A549 (cell line): ENCODE results near the gene SLC6A17. TPM values are rescaled to one million over a fixed set of nuclear protein-coding genes. Genes with fewer than 3 reads are reported as not detected.

Source experiments
- ATAC-seq, 2 experiments: fragments of 200-7000 bp in 1 of 2; fragments of >200 bp in 1 of 2; cut with Nextera tagmentation in 1 of 2; cut with Tn5 transposase in 1 of 2; 3 replicates each; pipeline versions ENCODE4 v1.8.0 to v1.9.1; 2018 to 2020; ENCODE audit warnings: mild to moderate bottlenecking in 1 of 2, moderate library complexity in 1 of 2
- CTCF ChIA-PET: fragments of 300-600 bp; sonication (Branson Sonifier 250); formaldehyde crosslinking; extraction: SDS; loops from one replicate; lab custom pipeline; 2021; ENCODE audit warnings: antibody characterized with exemption, inconsistent platforms; lab: Yijun Ruan, JAX
- POLR2A ChIA-PET: fragments of 350-600 bp; formaldehyde crosslinking; extraction: SDS; loops from one replicate; lab custom pipeline; 2021; ENCODE audit warnings: antibody characterized with exemption, inconsistent platforms; lab: Yijun Ruan, JAX
- DNase-seq, 2 experiments: peaks; one replicate each; pipeline versions ENCODE4 v3.0.0 to v3.0.0-alpha.2; 2011 to 2016; ENCODE audit warnings: low read depth in 1 of 2, low spot score in 1 of 2
- FAIRE-seq: peaks from 2 replicates; lab custom pipeline; 2011; peaks lifted over from hg19 to GRCh38; lab: Jason Lieb, UNC
- H3K27ac ChIP-seq, 2 experiments: fragments of >200 bp; sonication (Bioruptor Twin); formaldehyde crosslinking; 3 replicates each; pipeline ENCODE4 v1.5.1; 2016 to 2017
- H3K4me1 ChIP-seq: fragments of >200 bp; sonication (Bioruptor Twin); formaldehyde crosslinking; 3 replicates; pipeline ENCODE4 v1.6.1; 2016
- H3K4me2 ChIP-seq: fragments of >200 bp; sonication (Bioruptor Twin); formaldehyde crosslinking; 3 replicates; pipeline ENCODE4 v1.6.1; 2016
- H3K4me3 ChIP-seq: fragments of >200 bp; sonication (Bioruptor Twin); formaldehyde crosslinking; 3 replicates; pipeline ENCODE4 v1.5.1; 2016
- H3K9me3 ChIP-seq: fragments of >200 bp; sonication (Bioruptor Twin); formaldehyde crosslinking; 3 replicates; pipeline ENCODE4 v1.6.1; 2016
- CBX8 ChIP-seq: fragments of 200-600 bp; sonication (generic); IDR thresholded peaks from 2 replicates; pipeline ENCODE4 v1.6.1; 2016
- CHD2 ChIP-seq: fragments of 150-350 bp; IDR thresholded peaks from 2 replicates; pipeline ENCODE4 v1.6.1; 2014; ENCODE audit warnings: low read length; ENCODE audit not compliant: partially characterized antibody
- EHF ChIP-seq: fragments of 250-450 bp; sonication (Bioruptor Pico); IDR thresholded peaks from 2 replicates; pipeline ENCODE4 v1.5.0; 2020; ENCODE audit warnings: mild to moderate bottlenecking
- EP300 ChIP-seq, 2 experiments: fragments of >200 bp; sonication (Bioruptor Twin); formaldehyde crosslinking; IDR thresholded peaks; 2 replicates in 1 of 2; 3 replicates in 1 of 2; pipeline ENCODE4 v1.6.1; 2016 to 2017
- FOSL2 ChIP-seq, 2 experiments: fragments of 450-650 bp in 1 of 2; fragments of >200 bp in 1 of 2; sonication (Bioruptor Twin) in 1 of 2; formaldehyde crosslinking; IDR thresholded peaks; 2 replicates each; pipeline versions ENCODE4 v1.5.0 to v1.6.1; 2016 to 2020; ENCODE audit warnings: mild to moderate bottlenecking in 1 of 2, moderate library complexity in 1 of 2
- GATA3 ChIP-seq: IDR thresholded peaks from 2 replicates; pipeline ENCODE4 v1.6.1; 2012; ENCODE audit warnings: borderline replicate concordance
- HOXA7 ChIP-seq: fragments of 250-450 bp; sonication (Bioruptor Pico); IDR thresholded peaks from 2 replicates; pipeline ENCODE4 v1.5.0; 2020; ENCODE audit warnings: mild to moderate bottlenecking, moderate library complexity
- HOXB5 ChIP-seq: fragments of 250-450 bp; sonication (Bioruptor Pico); IDR thresholded peaks from 2 replicates; pipeline ENCODE4 v1.5.0; 2020; ENCODE audit warnings: mild to moderate bottlenecking, moderate library complexity
- JUN ChIP-seq, 2 experiments: fragments of >200 bp; sonication (Bioruptor Twin); formaldehyde crosslinking; IDR thresholded peaks; 2 replicates in 1 of 2; 3 replicates in 1 of 2; pipeline ENCODE4 v1.6.1; 2016 to 2017
- KDM5A ChIP-seq: fragments of 200-600 bp; sonication (generic); IDR thresholded peaks from 2 replicates; pipeline ENCODE4 v1.6.1; 2016; ENCODE audit warnings: antibody characterized with exemption, mild to moderate bottlenecking
- MAFK ChIP-seq: fragments of 450-650 bp; IDR thresholded peaks from 2 replicates; pipeline ENCODE4 v1.6.1; 2014; ENCODE audit not compliant: partially characterized antibody
- MAZ ChIP-seq: fragments of 150-350 bp; IDR thresholded peaks from 2 replicates; pipeline ENCODE4 v1.6.1; 2014; ENCODE audit warnings: antibody characterized with exemption, low read depth, low read length, borderline replicate concordance
- MYC ChIP-seq: IDR thresholded peaks from 2 replicates; pipeline ENCODE4 v1.6.1; 2012; ENCODE audit warnings: mild to moderate bottlenecking, inconsistent platforms, low read length, improper control_type of control experiment, borderline replicate concordance
- POLR2A ChIP-seq: IDR thresholded peaks from 2 replicates; pipeline ENCODE4 v1.6.1; 2012; ENCODE audit warnings: mild to moderate bottlenecking, low read length
- RAD21 ChIP-seq, 2 experiments: fragments of >200 bp in 1 of 2; sonication (Bioruptor Twin) in 1 of 2; formaldehyde crosslinking in 1 of 2; IDR thresholded peaks in 1 of 2; conservative IDR thresholded peaks in 1 of 2; 2 replicates in 1 of 2; 3 replicates in 1 of 2; pipeline ENCODE4 v1.6.1; 2012 to 2018; ENCODE audit warnings: inconsistent platforms in 1 of 2
- RARB ChIP-seq: fragments of 250-450 bp; sonication (Bioruptor Pico); IDR thresholded peaks from 2 replicates; pipeline ENCODE4 v1.8.0; 2021; ENCODE audit warnings: mild to moderate bottlenecking, moderate library complexity
- SMC3 ChIP-seq: fragments of >200 bp; sonication (Bioruptor Twin); formaldehyde crosslinking; IDR thresholded peaks from 3 replicates; pipeline ENCODE4 v1.6.1; 2018; ENCODE audit warnings: inconsistent platforms
- TP53 ChIP-seq: fragments of 250-450 bp; sonication (Bioruptor Pico); IDR thresholded peaks from 2 replicates; pipeline ENCODE4 v1.5.0; 2021; ENCODE audit warnings: mild to moderate bottlenecking, moderate library complexity
- ZC3H11A ChIP-seq: fragments of 450-650 bp; IDR thresholded peaks from 2 replicates; pipeline ENCODE4 v1.6.1; 2014; ENCODE audit warnings: antibody characterized with exemption, mild to moderate bottlenecking
- ZNF302 ChIP-seq: fragments of 250-450 bp; sonication (Bioruptor Pico); IDR thresholded peaks from 2 replicates; pipeline ENCODE4 v1.9.0; 2021; ENCODE audit warnings: inconsistent platforms, mild to moderate bottlenecking, moderate library complexity
- WGBS: methylation state at CpG from one replicate; pipeline ENCODE4 v1.1.6; 2017; ENCODE audit errors: missing lambda C conversion rate; 5-methylcytosine and 5-hydroxymethylcytosine counted together
- polyA plus RNA-seq, 4 experiments: library from polyadenylated mRNA; depleted of rRNA in 3 of 4; stranded (reverse); fragments of >200 nt; fragmentation: RNase III in 1 of 4; extraction: RNeasy Plus Mini Kit Qiagen cat#74134 plus additional on column Dnase treatment in 1 of 4; gene quantifications; 2 replicates in 3 of 4; 3 replicates in 1 of 4; pipeline ENCODE4 v1.2.3, GENCODE V29; 2011 to 2017
- TF ChIP-seq, protein P1 (sequence below): fragments of >200 bp; sonication (Bioruptor Twin); formaldehyde crosslinking; IDR thresholded peaks from 3 replicates; pipeline ENCODE4 v1.5.1; 2016
- TF ChIP-seq, protein P2 (sequence below): fragments of 250-450 bp; sonication (Bioruptor Pico); IDR thresholded peaks from 2 replicates; pipeline ENCODE4 v1.5.0; 2020; ENCODE audit warnings: low read depth, mild to moderate bottlenecking, moderate library complexity
- TF ChIP-seq, protein P3 (sequence below): IDR thresholded peaks from 2 replicates; pipeline ENCODE4 v1.6.1; 2012; ENCODE audit warnings: low read depth, borderline replicate concordance
- TF ChIP-seq, protein P4 (sequence below): IDR thresholded peaks from 2 replicates; pipeline ENCODE4 v1.6.1; 2012

The SLC6A17 gene
- polyA plus RNA-seq, 2 of the 4 experiments (the other 2 are of a cell fraction): 0.56 to 2.2 TPM

DNA sequence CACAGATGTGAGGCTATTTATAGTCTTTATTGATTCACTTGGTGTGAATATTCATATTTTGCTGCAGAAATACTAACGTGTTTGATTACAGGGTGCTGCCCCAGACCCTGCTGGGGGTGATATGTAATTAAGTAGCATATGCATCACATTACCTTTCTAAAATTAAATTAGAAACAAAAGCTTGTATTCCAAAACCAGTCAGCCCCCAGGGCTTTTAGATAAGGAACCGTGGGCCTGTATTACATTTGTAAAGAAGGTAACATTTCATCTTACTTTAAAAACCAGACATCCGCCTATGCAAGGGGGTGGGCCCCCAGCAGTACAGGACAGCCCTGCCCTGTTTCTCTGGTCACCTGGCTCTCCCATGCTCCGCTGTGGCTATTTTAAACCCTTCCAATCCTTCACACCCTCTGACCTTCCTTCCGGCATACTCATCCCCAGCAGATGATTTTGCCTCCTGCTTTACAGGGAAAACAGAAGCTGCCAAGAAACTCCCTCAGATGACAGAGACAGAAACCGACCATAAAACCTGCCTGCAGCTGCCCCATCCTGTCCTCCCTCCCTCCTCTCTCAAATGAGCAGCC, 37.8 kb downstream of the SLC6A17 start (continued):
- no peak for TF ChIP-seq MYC
- no peak for TF ChIP-seq ZNF302 (CRISPR knock-in tag)
- no peak for TF ChIP-seq MAZ
- no peak for TF ChIP-seq KDM5A
- TF ChIP-seq TP53: no peak

DNA sequence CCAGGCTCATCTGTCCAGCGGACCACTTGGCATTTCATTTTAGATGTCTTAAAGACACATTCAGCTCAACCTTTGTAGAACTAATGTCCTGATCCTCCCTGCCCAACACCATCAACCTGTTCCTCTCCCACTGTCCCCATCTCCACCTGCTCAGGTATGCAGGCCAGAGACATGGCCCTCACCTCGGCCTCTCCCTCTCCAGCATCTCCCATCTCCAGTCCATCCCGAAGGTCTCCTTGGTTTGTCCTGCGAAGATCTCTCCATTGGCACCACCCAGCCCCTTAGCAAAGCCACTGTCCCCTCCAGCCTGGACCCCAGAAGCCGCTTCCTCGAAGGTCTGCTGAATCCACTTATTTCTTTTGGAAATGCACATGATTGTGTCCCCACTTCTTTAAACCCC, 38.9 kb downstream of the SLC6A17 start:
- ATAC-seq (no peak), FAIRE-seq (no peak), DNase-seq (no peak)
- TF ChIP-seq EP300 (IDR thresholded peaks at IDR 0.05) (no peak), POLR2A (no peak), JUN (IDR thresholded peaks at IDR 0.05) (no peak), RARB (no peak), EHF (CRISPR knock-in tag) (no peak)
- TF ChIP-seq, protein P1, sequence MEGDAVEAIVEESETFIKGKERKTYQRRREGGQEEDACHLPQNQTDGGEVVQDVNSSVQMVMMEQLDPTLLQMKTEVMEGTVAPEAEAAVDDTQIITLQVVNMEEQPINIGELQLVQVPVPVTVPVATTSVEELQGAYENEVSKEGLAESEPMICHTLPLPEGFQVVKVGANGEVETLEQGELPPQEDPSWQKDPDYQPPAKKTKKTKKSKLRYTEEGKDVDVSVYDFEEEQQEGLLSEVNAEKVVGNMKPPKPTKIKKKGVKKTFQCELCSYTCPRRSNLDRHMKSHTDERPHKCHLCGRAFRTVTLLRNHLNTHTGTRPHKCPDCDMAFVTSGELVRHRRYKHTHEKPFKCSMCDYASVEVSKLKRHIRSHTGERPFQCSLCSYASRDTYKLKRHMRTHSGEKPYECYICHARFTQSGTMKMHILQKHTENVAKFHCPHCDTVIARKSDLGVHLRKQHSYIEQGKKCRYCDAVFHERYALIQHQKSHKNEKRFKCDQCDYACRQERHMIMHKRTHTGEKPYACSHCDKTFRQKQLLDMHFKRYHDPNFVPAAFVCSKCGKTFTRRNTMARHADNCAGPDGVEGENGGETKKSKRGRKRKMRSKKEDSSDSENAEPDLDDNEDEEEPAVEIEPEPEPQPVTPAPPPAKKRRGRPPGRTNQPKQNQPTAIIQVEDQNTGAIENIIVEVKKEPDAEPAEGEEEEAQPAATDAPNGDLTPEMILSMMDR: no peak
- TF ChIP-seq, protein P2, sequence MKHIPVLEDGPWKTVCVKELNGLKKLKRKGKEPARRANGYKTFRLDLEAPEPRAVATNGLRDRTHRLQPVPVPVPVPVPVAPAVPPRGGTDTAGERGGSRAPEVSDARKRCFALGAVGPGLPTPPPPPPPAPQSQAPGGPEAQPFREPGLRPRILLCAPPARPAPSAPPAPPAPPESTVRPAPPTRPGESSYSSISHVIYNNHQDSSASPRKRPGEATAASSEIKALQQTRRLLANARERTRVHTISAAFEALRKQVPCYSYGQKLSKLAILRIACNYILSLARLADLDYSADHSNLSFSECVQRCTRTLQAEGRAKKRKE: no peak
- Histone ChIP-seq H3K27ac (no peak overlapping the region), H3K4me3 (no peak overlapping the region), H3K9me3 (no peaks in the 10 kb centered on the region), H3K4me2 (no peak overlapping the region), H3K4me1 (no peaks in the 10 kb centered on the region)
- ChIA-PET POLR2A (no interaction called here), CTCF (interaction anchor here (1.1 to 1.5 kb wide), 4 partner anchors 8 to 123 kb away, joined by 3 to 7 read pairs (median 4); no protein-coding TSS in a partner anchor)
- 78% methylated on average over 6 of the region's 6 CpGs for WGBS

DNA sequence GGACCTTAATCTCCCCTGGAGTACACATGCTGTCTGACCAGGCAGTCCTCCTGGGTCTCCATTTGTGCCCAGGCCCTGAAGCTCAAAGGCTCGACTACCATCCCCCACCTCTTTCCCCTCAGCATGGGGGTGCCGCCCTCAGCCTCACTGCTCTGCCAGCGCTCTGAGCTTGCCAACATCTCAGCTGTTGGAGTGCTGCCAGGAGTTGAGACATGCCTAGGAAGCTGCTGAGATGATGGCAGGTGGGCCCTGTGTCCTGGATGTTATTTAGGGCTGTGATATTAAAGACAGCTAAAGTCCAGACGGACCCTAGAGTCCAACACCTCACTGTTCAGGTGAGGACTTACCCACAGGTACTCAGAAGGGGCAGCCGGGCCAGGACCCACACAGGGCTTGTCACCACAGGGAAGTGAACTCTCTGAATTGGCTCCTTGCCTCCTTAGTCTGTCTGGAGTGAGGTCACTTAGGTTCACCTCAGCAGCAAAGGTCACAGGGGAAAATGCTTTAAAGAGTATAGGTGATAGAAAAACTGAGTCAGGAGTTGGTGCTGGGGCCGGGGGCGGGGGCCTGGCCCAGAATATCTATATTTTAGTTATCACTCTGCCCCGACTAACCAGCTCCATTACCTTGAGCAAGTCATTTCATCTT, 40.1 kb downstream of the SLC6A17 start:
- H3K27ac ChIP-seq: no peak overlapping the region
- no peak overlapping the region for H3K4me2 ChIP-seq
- CTCF ChIA-PET: interaction anchor here (0.5 to 5.3 kb wide), 4 partner anchors 12 to 270 kb away, joined by 3 to 29 read pairs (median 9); no protein-coding TSS in a partner anchor
- FAIRE-seq (no peak), ATAC-seq (no peak), DNase-seq (no peak)
- 45% methylated on average over 6 of the region's 8 CpGs for WGBS
- no peaks in the 10 kb centered on the region for H3K9me3 ChIP-seq
- POLR2A ChIA-PET: no interaction called here
- no peaks in the 10 kb centered on the region for H3K4me1 ChIP-seq
- no peak overlapping the region for H3K4me3 ChIP-seq
- TF ChIP-seq CBX8: no peak
- no peak for TF ChIP-seq ZC3H11A
- TF ChIP-seq, protein P3, sequence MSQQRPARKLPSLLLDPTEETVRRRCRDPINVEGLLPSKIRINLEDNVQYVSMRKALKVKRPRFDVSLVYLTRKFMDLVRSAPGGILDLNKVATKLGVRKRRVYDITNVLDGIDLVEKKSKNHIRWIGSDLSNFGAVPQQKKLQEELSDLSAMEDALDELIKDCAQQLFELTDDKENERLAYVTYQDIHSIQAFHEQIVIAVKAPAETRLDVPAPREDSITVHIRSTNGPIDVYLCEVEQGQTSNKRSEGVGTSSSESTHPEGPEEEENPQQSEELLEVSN: no peak
- TF ChIP-seq GATA3: no peak
- no peak for TF ChIP-seq RARB
- TF ChIP-seq SMC3: no peak
- TF ChIP-seq TP53: no peak
- TF ChIP-seq, protein P4, sequence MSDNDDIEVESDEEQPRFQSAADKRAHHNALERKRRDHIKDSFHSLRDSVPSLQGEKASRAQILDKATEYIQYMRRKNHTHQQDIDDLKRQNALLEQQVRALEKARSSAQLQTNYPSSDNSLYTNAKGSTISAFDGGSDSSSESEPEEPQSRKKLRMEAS: no peak
- TF ChIP-seq MYC: no peak
- no peak for TF ChIP-seq RAD21 (conservative IDR thresholded peaks at IDR 0.05 in 1 of 2, IDR thresholded peaks at IDR 0.05 in 1 of 2)
- no peak for TF ChIP-seq HOXB5 (CRISPR knock-in tag)
- no peak for TF ChIP-seq FOSL2 (IDR thresholded peaks at IDR 0.05)
- no peak for TF ChIP-seq FOSL2 (CRISPR knock-in tag; IDR thresholded peaks at IDR 0.05)
- TF ChIP-seq HOXA7 (CRISPR knock-in tag): no peak
- no peak for TF ChIP-seq CHD2
- no peak for TF ChIP-seq MAFK
